ENCODE results near the gene EFHC2. TPM values are rescaled to one million over a fixed set of nuclear protein-coding genes. Genes with fewer than 3 reads are reported as not detected.

EFHC2 gene
- total RNA-seq, 1 donor from 2014 or later = under 0.01 TPM

- Histone ChIP-seq H3K36me3 (ENCODE audit: control insufficient read depth in 3 of 3, insufficient read depth in 3 of 3, low read length in 3 of 3) (no peaks in the 10 kb centered on the region), H3K4me3 (ENCODE audit: low read length in 3 of 3) (no peak overlapping the region), H3K27ac (ENCODE audit: low read depth, low read length) (no peak overlapping the region), H3K4me1 (ENCODE audit: control insufficient read depth in 3 of 3, insufficient read depth in 3 of 3, low read length in 3 of 3) (no peaks in the 10 kb centered on the region), H3K27me3 (ENCODE audit: control insufficient read depth in 3 of 3, insufficient read depth in 3 of 3, low read length in 3 of 3) (no peaks in the 10 kb centered on the region), H3K9me3 (ENCODE audit: control insufficient read depth in 3 of 3, low read length in 3 of 3) (no peaks in the 10 kb centered on the region), H3K9ac (ENCODE audit: low read depth in 1 of 3, low read length in 3 of 3) (no peak overlapping the region)
These were observed 11.0 kb downstream of the EFHC2 start for GRCh38 chrX:44332437-44332836.

GRCh38 chrX:44330227-44330626 is 13.2 kb downstream of the EFHC2 start:
- H3K9me3 ChIP-seq (ENCODE audit: control insufficient read depth in 3 of 3, low read length in 3 of 3) = no peaks in the 10 kb centered on the region
- no peak overlapping the region for H3K9ac ChIP-seq (ENCODE audit: low read depth in 1 of 3, low read length in 3 of 3)
- no peak overlapping the region for H3K4me3 ChIP-seq (ENCODE audit: low read length in 3 of 3)

GRCh38 chrX:44319550-44319949 is 23.9 kb downstream of the EFHC2 start:
- no peak overlapping the region for H3K4me3 ChIP-seq (ENCODE audit: low read length in 3 of 3)
- no peaks in the 10 kb centered on the region for H3K4me1 ChIP-seq (ENCODE audit: control insufficient read depth in 3 of 3, insufficient read depth in 3 of 3, low read length in 3 of 3)
- H3K27me3 ChIP-seq (ENCODE audit: control insufficient read depth in 3 of 3, insufficient read depth in 3 of 3, low read length in 3 of 3) = no peaks in the 10 kb centered on the region
- H3K9ac ChIP-seq (ENCODE audit: low read depth in 1 of 3, low read length in 3 of 3) = no peak overlapping the region
- no peaks in the 10 kb centered on the region for H3K36me3 ChIP-seq (ENCODE audit: control insufficient read depth in 3 of 3, insufficient read depth in 3 of 3, low read length in 3 of 3)
- H3K9me3 ChIP-seq (ENCODE audit: control insufficient read depth in 3 of 3, low read length in 3 of 3) = no peaks in the 10 kb centered on the region
- no peak overlapping the region for H3K27ac ChIP-seq (ENCODE audit: low read depth, low read length)

More at GRCh38 chrX:44330227-44330626, 13.2 kb downstream of the EFHC2 start:
- no peak overlapping the region for H3K27ac ChIP-seq (ENCODE audit: low read depth, low read length)
- no peaks in the 10 kb centered on the region for H3K4me1 ChIP-seq (ENCODE audit: control insufficient read depth in 3 of 3, insufficient read depth in 3 of 3, low read length in 3 of 3)
- no peaks in the 10 kb centered on the region for H3K36me3 ChIP-seq (ENCODE audit: control insufficient read depth in 3 of 3, insufficient read depth in 3 of 3, low read length in 3 of 3)
- no peaks in the 10 kb centered on the region for H3K27me3 ChIP-seq (ENCODE audit: control insufficient read depth in 3 of 3, insufficient read depth in 3 of 3, low read length in 3 of 3)

GRCh38 chrX:44317181-44317580 is 26.3 kb downstream of the EFHC2 start:
- H3K4me3 ChIP-seq (ENCODE audit: low read length in 3 of 3) = no peak overlapping the region
- H3K9me3 ChIP-seq (ENCODE audit: control insufficient read depth in 3 of 3, low read length in 3 of 3) = no peaks in the 10 kb centered on the region
- no peak overlapping the region for H3K27ac ChIP-seq (ENCODE audit: low read depth, low read length)
- no peak overlapping the region for H3K9ac ChIP-seq (ENCODE audit: low read depth in 1 of 3, low read length in 3 of 3)
- no peaks in the 10 kb centered on the region for H3K27me3 ChIP-seq (ENCODE audit: control insufficient read depth in 3 of 3, insufficient read depth in 3 of 3, low read length in 3 of 3)
- no peaks in the 10 kb centered on the region for H3K36me3 ChIP-seq (ENCODE audit: control insufficient read depth in 3 of 3, insufficient read depth in 3 of 3, low read length in 3 of 3)
- H3K4me1 ChIP-seq (ENCODE audit: control insufficient read depth in 3 of 3, insufficient read depth in 3 of 3, low read length in 3 of 3) = no peaks in the 10 kb centered on the region

- Histone ChIP-seq H3K9ac (ENCODE audit: low read depth in 1 of 3, low read length in 3 of 3) (no peak overlapping the region), H3K36me3 (ENCODE audit: control insufficient read depth in 3 of 3, insufficient read depth in 3 of 3, low read length in 3 of 3) (no peaks in the 10 kb centered on the region), H3K27ac (ENCODE audit: low read depth, low read length) (no peak overlapping the region), H3K9me3 (ENCODE audit: control insufficient read depth in 3 of 3, low read length in 3 of 3) (no peaks in the 10 kb centered on the region), H3K27me3 (ENCODE audit: control insufficient read depth in 3 of 3, insufficient read depth in 3 of 3, low read length in 3 of 3) (no peaks in the 10 kb centered on the region), H3K4me3 (ENCODE audit: low read length in 3 of 3) (no peak overlapping the region), H3K4me1 (ENCODE audit: control insufficient read depth in 3 of 3, insufficient read depth in 3 of 3, low read length in 3 of 3) (no peaks in the 10 kb centered on the region)
These were observed 28.7 kb downstream of the EFHC2 start for GRCh38 chrX:44314808-44315207.

GRCh38 chrX:44314259-44314734 is 29.2 kb downstream of the EFHC2 start:
- Histone ChIP-seq H3K27me3 (ENCODE audit: control insufficient read depth in 3 of 3, insufficient read depth in 3 of 3, low read length in 3 of 3) (no peaks in the 10 kb centered on the region), H3K27ac (ENCODE audit: low read depth, low read length) (no peak overlapping the region), H3K4me1 (ENCODE audit: control insufficient read depth in 3 of 3, insufficient read depth in 3 of 3, low read length in 3 of 3) (no peaks in the 10 kb centered on the region)

GRCh38 chrX:44312421-44312820 is 31.1 kb downstream of the EFHC2 start:
- Histone ChIP-seq H3K4me1 (ENCODE audit: control insufficient read depth in 3 of 3, insufficient read depth in 3 of 3, low read length in 3 of 3) (no peaks in the 10 kb centered on the region), H3K9me3 (ENCODE audit: control insufficient read depth in 3 of 3, low read length in 3 of 3) (no peaks in the 10 kb centered on the region), H3K36me3 (ENCODE audit: control insufficient read depth in 3 of 3, insufficient read depth in 3 of 3, low read length in 3 of 3) (no peaks in the 10 kb centered on the region), H3K27me3 (ENCODE audit: control insufficient read depth in 3 of 3, insufficient read depth in 3 of 3, low read length in 3 of 3) (no peaks in the 10 kb centered on the region), H3K4me3 (ENCODE audit: low read length in 3 of 3) (no peak overlapping the region), H3K27ac (ENCODE audit: low read depth, low read length) (no peak overlapping the region), H3K9ac (ENCODE audit: low read depth in 1 of 3, low read length in 3 of 3) (no peak overlapping the region)

More at GRCh38 chrX:44314259-44314734, 29.2 kb downstream of the EFHC2 start:
- Histone ChIP-seq H3K4me3 (ENCODE audit: low read length in 3 of 3) (no peak overlapping the region), H3K9me3 (ENCODE audit: control insufficient read depth in 3 of 3, low read length in 3 of 3) (no peaks in the 10 kb centered on the region), H3K9ac (ENCODE audit: low read depth in 1 of 3, low read length in 3 of 3) (no peak overlapping the region), H3K36me3 (ENCODE audit: control insufficient read depth in 3 of 3, insufficient read depth in 3 of 3, low read length in 3 of 3) (no peaks in the 10 kb centered on the region)

- H3K27me3 ChIP-seq (ENCODE audit: control insufficient read depth in 3 of 3, insufficient read depth in 3 of 3, low read length in 3 of 3) = no peaks in the 10 kb centered on the region
- no peak overlapping the region for H3K27ac ChIP-seq (ENCODE audit: low read depth, low read length)
- H3K4me1 ChIP-seq (ENCODE audit: control insufficient read depth in 3 of 3, insufficient read depth in 3 of 3, low read length in 3 of 3) = no peaks in the 10 kb centered on the region
- no peaks in the 10 kb centered on the region for H3K9me3 ChIP-seq (ENCODE audit: control insufficient read depth in 3 of 3, low read length in 3 of 3)
- H3K9ac ChIP-seq (ENCODE audit: low read depth in 1 of 3, low read length in 3 of 3) = no peak overlapping the region
- no peak overlapping the region for H3K4me3 ChIP-seq (ENCODE audit: low read length in 3 of 3)
- no peaks in the 10 kb centered on the region for H3K36me3 ChIP-seq (ENCODE audit: control insufficient read depth in 3 of 3, insufficient read depth in 3 of 3, low read length in 3 of 3)
These were observed 33.2 kb downstream of the EFHC2 start for GRCh38 chrX:44310227-44310626.

- Histone ChIP-seq H3K9me3 (ENCODE audit: control insufficient read depth in 3 of 3, low read length in 3 of 3) (no peaks in the 10 kb centered on the region), H3K27ac (ENCODE audit: low read depth, low read length) (no peak overlapping the region), H3K4me3 (ENCODE audit: low read length in 3 of 3) (no peak overlapping the region), H3K9ac (ENCODE audit: low read depth in 1 of 3, low read length in 3 of 3) (no peak overlapping the region), H3K4me1 (ENCODE audit: control insufficient read depth in 3 of 3, insufficient read depth in 3 of 3, low read length in 3 of 3) (no peaks in the 10 kb centered on the region), H3K36me3 (ENCODE audit: control insufficient read depth in 3 of 3, insufficient read depth in 3 of 3, low read length in 3 of 3) (no peaks in the 10 kb centered on the region), H3K27me3 (ENCODE audit: control insufficient read depth in 3 of 3, insufficient read depth in 3 of 3, low read length in 3 of 3) (no peaks in the 10 kb centered on the region)
These were observed 34.6 kb downstream of the EFHC2 start for GRCh38 chrX:44308869-44309268.

GRCh38 chrX:44306356-44306755 is 37.1 kb downstream of the EFHC2 start:
- no peaks in the 10 kb centered on the region for H3K9me3 ChIP-seq (ENCODE audit: control insufficient read depth in 3 of 3, low read length in 3 of 3)

GRCh38 chrX:44305921-44306320 is 37.6 kb downstream of the EFHC2 start:
- Histone ChIP-seq H3K9me3 (ENCODE audit: control insufficient read depth in 3 of 3, low read length in 3 of 3) (no peaks in the 10 kb centered on the region), H3K27me3 (ENCODE audit: control insufficient read depth in 3 of 3, insufficient read depth in 3 of 3, low read length in 3 of 3) (no peaks in the 10 kb centered on the region), H3K36me3 (ENCODE audit: control insufficient read depth in 3 of 3, insufficient read depth in 3 of 3, low read length in 3 of 3) (no peaks in the 10 kb centered on the region), H3K9ac (ENCODE audit: low read depth in 1 of 3, low read length in 3 of 3) (no peak overlapping the region), H3K4me3 (ENCODE audit: low read length in 3 of 3) (no peak overlapping the region), H3K4me1 (ENCODE audit: control insufficient read depth in 3 of 3, insufficient read depth in 3 of 3, low read length in 3 of 3) (no peaks in the 10 kb centered on the region), H3K27ac (ENCODE audit: low read depth, low read length) (no peak overlapping the region)

More at GRCh38 chrX:44306356-44306755, 37.1 kb downstream of the EFHC2 start:
- Histone ChIP-seq H3K4me1 (ENCODE audit: control insufficient read depth in 3 of 3, insufficient read depth in 3 of 3, low read length in 3 of 3) (no peaks in the 10 kb centered on the region), H3K27me3 (ENCODE audit: control insufficient read depth in 3 of 3, insufficient read depth in 3 of 3, low read length in 3 of 3) (no peaks in the 10 kb centered on the region), H3K27ac (ENCODE audit: low read depth, low read length) (no peak overlapping the region), H3K4me3 (ENCODE audit: low read length in 3 of 3) (no peak overlapping the region), H3K9ac (ENCODE audit: low read depth in 1 of 3, low read length in 3 of 3) (no peak overlapping the region), H3K36me3 (ENCODE audit: control insufficient read depth in 3 of 3, insufficient read depth in 3 of 3, low read length in 3 of 3) (no peaks in the 10 kb centered on the region)

Measured in skeletal muscle tissue (tissue), 4 donors.